WI38 (cell line): ENCODE results near the gene TTC31.
"Not testable (repeated sequence)": the region's sequence is repeated elsewhere in the genome, so short reads cannot be mapped to it uniquely, and the experiment has no call there.

Experiments used
- H3K4me3 ChIP-seq: 2 replicates; pipeline ENCODE4 v1.5.1; 2011; ENCODE audit warnings: low read depth, mild to moderate bottlenecking, control low read depth, low read length
- CTCF ChIP-seq: IDR thresholded peaks from 2 replicates; pipeline ENCODE4 v1.5.1; 2012; ENCODE audit warnings: low read depth, mild to moderate bottlenecking, control low read depth, low read length

The TTC31 gene

GRCh38 chr2:74440378-74441169, 42.3 kb upstream of the TTC31 start:
- H3K4me3 ChIP-seq = peak overlapping the region; percentile 65
- TF ChIP-seq CTCF = no peak

- no peak overlapping the region for H3K4me3 ChIP-seq
- TF ChIP-seq CTCF = no peak
These were observed 41.7 kb upstream of the TTC31 start for GRCh38 chr2:74441170-74441689.

GRCh38 chr2:74441690-74442482, 41.0 kb upstream of the TTC31 start, which contains the start of gene RTKN:
TSS of gene RTKN (minus strand) at chr2:74441937. CDS start at chr2:74441816, 121 bp downstream.
- peak within 1 kb of the TSS; percentile 65 for H3K4me3 ChIP-seq
- TF ChIP-seq CTCF = no peak

GRCh38 chr2:74442483-74443297, 40.2 kb upstream of the TTC31 start:
- not testable (repeated sequence) for H3K4me3 ChIP-seq

- H3K4me3 ChIP-seq = no peak overlapping the region
- TF ChIP-seq CTCF = no peak
These were observed 38.2 kb upstream of the TTC31 start for GRCh38 chr2:74444498-74445318.

GRCh38 chr2:74447230-74447999, 35.5 kb upstream of the TTC31 start:
- no peak overlapping the region for H3K4me3 ChIP-seq
- TF ChIP-seq CTCF = no peak
